Retina (tissue), 1 donor: ENCODE data around the gene TRPM4.
"Not testable (repeated sequence)": the region's sequence is repeated elsewhere in the genome, so short reads cannot be mapped to it uniquely, and the experiment has no call there.

Experiments used
- DNase-seq: peaks from one replicate; pipeline ENCODE4 v3.0.0-alpha.2; 2016

The TRPM4 gene

GRCh38 chr19:49157445-49158224, at the start of gene TRPM4:
TSS of gene TRPM4 (plus strand) at chr19:49157792. CDS start at chr19:49157867, 75 bp downstream.
- peak; percentile 81 for DNase-seq

- no peak for DNase-seq
Measured at GRCh38 chr19:49109051-49109450, 48.5 kb upstream of the TRPM4 start.

GRCh38 chr19:49109569-49110233, 47.9 kb upstream of the TRPM4 start:
- DNase-seq, result no peak

GRCh38 chr19:49110567-49110966, 47.0 kb upstream of the TRPM4 start:
- DNase-seq, result no peak

DNA sequence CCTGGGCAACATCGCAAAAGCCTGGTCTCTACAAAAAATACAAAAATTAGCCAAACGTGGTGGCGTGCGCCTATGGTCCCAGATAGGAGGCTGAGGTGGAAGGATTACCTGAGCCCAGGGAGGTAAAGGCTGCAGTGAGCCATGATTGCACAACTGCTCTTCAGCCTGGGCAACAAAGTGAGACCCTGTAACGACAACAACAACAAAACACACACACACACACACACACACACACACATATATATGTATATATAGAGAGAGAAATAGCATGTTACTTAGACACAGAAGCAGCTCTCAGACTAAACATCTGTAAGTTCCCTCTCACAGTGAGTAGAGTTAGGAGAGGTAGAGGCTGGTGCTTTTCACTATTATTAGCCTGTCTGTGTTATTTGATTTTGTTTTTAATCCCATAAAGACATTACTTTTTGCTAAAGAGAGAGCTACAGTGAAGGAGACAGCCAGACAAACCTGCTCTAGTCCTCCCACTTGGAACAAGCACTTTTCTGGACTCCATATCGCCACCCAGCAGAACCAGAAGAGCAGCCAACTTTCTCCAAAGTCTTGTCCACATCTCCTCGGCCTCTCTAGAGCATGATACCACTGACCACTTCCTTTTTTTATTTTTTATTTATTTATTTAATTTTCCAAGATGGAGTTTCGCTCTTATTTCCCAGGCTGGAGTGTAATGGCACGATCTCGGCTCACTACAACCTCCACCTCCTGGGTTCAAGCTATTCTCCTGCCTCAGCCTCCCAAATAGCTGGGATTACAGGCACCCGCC, 46.2 kb upstream of the TRPM4 start:
- no peak for DNase-seq

DNA sequence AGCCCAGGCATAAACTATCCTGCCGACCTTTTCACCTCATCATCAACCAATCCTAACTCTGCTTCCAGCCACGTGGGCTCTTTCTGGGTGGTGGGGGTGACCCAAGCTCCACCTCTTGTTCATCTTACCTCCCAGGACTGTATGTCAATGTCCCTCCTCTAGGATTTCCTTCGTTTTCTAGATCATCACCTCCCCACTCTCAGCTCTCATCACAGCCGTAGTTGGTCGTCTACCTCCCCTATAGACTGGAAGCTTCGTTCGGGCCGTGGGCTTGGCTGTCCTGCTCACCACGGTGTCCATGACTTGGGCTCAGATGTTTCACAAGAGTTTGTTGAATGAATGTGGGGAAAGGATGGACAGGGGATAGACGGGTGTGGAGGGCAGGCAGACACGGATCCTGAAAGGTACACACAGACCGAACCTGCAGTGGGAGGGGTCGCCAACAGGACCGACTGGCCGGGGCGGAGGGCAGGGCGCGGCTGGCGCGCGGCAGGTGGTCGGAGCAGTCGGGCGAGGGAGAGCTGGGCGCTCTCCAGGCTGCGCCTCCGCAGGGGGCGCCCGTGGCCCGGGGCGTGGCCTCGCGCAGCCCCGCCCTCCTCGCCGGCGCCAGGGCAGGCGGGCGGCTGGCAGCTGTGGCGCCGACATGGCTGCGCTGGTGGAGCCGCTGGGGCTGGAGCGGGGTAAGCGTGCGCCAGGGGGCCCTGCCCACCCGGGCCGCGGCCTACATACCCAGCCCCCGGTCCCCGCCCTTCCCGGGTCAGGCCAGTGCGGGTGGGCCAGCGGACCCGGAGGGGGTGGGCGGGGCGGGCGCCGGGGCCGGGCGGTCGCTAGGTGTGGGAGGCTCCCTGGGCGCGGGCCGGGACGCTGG, 43.6 kb upstream of the TRPM4 start, which contains the start of gene LIN7B:
Gene LIN7B (plus strand): TSS at position 609 of the 868 bp plus-strand sequence. CDS start 35 bp downstream, at position 644.
- peak; percentile 84 for DNase-seq

GRCh38 chr19:49114630-49115363, 42.8 kb upstream of the TRPM4 start:
- peak; percentile 89 for DNase-seq

DNA sequence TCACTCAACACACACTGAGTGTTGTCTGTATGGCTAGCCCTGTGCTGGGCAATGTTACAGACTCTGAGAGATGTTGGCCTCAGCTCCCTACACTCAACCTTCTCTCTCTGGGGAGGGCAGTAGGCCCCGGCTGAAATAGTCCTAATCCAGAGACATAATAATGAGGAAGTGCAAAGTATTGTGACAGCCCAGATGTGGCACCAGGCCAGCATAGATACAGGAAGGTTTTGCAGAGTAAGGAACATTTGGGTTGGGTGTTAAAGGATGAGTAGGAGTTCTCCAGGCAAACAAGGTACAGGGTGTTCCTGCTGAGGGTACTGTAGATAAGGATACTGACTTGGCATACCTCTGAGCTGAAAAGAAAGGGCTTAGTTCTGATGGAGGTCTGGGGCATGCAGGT, 41.0 kb upstream of the TRPM4 start:
- DNase-seq, result no peak

DNA sequence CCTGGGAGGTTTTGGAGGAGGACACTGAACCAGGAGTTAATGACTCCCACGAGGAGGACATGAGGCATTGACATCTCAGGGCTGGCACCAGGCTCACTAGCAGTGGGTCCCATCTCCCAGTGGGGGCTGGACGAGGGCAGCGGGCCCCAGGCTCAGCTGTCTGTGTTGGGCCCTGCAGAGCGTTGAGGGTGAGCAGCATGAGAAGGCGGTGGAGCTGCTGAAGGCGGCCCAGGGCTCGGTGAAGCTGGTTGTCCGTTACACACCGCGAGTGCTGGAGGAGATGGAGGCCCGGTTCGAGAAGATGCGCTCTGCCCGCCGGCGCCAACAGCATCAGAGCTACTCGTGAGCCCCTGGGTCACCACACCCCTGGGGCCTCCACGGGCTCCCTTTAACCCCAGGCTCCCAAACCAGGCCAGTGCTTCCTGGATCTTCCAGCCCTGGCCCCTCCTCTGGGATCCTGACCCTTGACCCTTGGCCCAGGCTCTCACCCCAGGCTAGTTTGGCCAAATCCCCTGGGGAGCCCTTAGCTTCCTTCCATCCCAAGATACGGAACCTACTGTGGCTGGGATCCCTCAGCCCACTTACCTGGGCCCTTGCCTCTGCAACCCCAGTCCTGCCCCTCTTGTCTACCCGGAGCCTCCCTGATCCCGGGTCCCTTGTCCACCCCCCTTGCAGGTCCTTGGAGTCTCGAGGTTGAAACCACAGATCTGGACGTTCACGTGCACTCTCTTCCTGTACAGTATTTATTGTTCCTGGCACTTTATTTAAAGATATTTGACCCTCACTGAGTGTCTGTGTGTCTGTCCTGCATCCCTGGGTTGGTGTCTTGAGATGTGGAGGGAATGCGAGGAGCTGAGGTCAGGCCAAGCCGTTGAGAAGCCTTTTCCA, 39.7 kb upstream of the TRPM4 start:
- no peak for DNase-seq

DNA sequence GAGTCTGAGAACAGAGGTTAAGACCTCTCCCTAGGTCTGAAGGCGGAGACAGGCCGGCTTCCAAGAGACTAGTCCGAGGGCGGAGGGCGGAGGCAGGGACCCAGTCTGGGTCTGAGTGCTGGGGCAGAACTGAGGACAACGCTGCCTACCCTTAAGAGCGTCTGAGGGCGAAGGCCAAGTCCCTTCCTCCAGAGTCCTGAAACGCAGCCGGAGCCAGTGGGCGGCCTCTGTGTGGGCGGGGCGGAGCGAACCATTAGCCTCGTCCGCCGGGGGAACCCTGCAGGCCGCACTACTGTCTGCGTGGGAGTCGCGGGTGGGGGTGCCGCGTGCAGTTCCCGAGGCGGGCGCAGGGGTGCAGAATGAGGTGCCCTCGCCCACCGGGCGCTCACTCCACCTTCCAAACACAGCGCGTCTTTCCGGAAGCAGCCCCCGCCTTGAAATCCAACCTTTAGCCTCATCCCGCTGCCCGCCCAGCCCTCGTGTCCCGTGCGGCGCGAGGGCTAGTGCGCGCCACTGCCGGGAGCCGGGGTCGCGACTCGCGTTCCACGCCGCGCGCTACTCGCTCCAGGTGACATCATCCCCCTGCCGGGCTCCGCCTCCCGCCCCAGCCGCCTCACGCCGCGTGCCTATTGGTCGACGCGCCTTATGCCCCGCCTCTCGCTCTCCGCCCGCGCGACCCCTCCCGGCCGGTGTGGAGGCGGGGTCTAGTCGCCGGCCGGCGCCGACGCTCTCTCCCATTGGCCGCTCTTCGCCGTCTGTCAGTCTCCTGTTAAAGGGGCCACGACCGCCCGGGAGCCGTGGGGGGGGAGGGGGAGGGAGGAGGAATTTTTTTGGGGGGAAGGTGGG, 38.8 kb upstream of the TRPM4 start, which contains the start of gene C19orf73:
Gene C19orf73 (minus strand): TSS at position 579 of the 846 bp plus-strand sequence. CDS start 121 bp downstream, at position 458.
- peak; percentile 99 for DNase-seq

DNA sequence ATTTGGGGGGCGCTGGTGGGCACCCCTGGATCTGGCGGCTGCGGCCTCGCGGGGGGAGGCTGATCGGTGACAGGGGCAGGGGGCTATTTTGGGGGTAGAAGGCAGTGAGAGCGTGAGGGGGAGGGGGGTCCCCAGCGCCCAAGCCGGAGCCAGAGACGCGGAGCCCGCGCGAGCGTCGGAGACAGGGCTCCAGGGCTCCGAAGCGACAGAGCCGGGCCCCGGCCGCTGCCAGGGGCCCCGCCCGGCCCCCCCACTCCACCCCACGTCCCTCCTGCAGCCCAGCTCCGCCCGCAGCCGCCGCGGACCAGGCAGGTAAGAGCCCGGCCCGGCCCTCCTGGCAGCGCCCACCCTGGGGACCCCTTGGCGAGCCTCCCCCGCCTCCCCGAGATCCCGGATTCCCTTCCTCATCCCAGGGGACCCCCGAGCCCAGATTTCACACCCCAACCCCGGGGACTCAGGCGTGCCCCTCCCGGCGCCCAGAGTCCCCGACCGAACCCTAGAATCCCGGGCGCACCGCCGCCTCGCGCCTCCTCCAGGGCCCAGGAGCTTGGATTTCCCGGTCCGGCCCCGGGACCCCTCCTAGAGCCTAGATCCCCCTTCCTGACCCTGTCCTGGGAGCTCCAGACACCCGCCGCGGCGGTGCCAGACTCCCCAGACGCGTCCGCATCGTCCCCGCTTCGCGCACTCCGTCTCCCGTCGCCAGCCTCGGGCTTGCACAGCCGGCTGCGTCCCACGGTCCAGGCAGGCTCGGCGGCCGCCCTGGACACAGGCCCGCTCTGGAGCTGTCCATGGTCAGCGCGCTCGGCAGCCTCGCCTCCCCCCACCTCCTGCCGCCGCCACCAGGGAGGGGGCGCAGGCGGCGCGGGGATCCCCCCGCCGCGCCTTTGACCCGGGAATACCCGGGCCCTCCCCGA, 37.9 kb upstream of the TRPM4 start, which contains the start of gene PPFIA3:
Gene PPFIA3 (plus strand): TSS at position 134 of the 914 bp plus-strand sequence. CDS start 8,330 bp downstream, outside the sequence.
- peak; percentile 80 for DNase-seq

DNA sequence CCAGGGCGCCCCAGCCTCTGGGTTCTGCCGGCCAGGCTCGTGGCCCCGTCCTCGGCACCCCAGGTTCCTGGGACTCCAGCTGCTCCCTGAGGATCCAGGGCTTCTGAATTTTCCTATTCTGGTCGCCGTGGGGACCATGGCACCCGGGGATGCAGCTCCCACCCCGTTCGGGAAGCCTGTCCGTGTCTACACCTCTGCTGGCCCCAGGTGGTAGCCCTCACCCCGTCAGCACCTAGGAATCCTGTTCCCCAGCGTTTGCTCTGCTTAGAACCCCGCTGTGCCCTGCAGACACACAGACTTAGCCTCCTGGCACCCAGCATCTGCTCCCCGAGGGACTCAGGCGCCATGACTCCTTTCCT, 37.3 kb upstream of the TRPM4 start:
- no peak for DNase-seq

GRCh38 chr19:49120868-49121267, 36.7 kb upstream of the TRPM4 start:
- DNase-seq, result no peak

- not testable (repeated sequence) for DNase-seq
Measured at GRCh38 chr19:49121841-49122240, 35.8 kb upstream of the TRPM4 start.

DNA sequence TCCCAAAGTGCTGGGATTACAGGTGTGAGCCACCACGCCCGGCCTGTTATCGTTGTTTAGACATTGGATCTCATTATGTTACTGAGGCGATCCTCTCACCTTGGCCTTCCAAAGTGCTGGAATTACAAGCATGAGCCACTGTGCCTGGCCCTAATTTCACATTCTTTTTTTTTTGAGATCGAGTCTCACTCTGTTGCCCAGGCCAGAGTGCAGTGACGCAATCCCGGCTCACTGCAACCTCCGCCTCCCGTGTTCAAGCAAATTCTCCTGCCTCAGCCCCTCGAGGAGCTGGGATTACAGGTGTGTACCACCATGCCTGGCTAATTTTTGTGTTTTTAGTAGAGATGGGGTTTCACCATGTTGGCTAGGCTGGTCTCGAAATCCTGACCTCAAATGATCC, 34.3 kb upstream of the TRPM4 start:
- not testable (repeated sequence) for DNase-seq

DNA sequence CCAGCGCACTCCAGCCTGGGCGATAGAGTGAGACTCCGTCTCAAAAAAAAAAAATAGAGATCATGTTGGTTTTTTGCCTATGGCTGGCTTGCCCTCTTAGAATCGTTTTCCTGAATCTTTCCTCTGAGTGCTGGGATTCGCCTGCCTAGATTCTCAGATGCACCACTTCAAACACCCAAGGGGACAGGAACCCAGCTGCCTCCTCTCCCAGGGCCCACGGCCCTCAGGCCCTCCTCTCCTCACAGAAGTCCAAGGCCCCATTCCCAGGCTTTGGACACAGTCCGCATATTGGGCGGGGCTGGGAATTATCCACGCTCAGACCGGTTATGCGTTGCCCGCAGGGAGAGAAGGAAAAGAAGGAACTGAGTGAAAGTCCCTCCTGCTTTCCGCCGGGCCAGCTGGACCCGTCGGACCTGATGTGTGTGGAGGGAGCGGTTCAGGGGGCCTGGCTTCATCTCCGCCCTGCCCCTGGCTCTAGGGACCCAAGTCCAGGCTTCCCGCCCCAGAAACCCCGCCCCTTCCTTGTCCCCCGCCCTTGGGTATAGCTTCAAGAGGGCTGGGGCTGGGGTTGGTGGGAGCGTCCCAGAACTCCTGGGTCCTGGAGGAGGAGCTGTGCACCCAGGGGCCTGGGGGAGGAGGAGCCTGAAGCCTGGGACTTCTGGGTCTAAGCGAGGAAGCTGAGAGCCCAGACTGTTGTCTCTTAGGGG, 32.4 kb upstream of the TRPM4 start:
- DNase-seq, result peak; percentile 30

DNA sequence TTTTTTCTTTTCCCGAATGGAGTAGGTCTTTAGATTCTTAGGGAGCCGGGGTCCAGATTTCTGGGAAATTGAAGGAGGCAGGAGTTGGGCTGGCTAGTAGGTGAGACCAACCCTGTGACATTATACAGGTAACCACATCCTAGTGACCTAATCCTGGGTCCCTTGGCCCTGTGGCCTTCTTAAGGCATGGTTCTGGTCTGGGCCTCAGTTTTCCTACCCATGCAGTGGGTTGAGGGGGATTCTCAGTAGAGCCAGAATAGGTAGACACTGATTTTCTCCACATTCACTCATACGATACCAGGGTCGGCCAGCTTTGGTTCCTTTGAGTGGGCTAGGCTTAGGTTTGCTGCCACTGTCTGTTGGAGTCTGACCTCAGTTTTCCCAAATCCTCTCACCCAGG, 31.0 kb upstream of the TRPM4 start:
- no peak for DNase-seq

DNA sequence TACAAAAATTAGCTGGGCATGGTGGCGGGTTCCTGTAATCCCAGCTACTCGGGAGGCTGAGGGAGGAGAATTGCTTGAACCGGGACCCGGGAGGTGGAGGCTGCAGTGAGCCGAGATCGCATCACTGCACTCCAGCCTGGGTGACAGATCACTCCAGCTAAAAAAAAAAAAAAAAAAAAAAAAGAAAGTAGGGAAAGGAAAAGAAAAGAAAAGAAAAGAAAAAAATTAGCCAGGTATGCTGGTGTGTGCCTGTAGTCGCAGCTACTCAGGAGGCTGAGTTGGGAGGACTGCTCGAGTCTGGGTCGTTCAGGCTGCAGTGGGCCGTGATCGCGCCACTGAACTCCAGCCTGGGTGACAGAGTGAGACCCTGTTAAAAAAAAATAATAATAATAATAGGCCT, 30.4 kb upstream of the TRPM4 start:
- DNase-seq, result not testable (repeated sequence)
